GM18873 (cell line): ENCODE measurements around the gene FAP.

Experiments used
- ATAC-seq: cut with Tn5 transposase; IDR thresholded peaks from one replicate; pipeline ENCODE4 v1.9.1; 2021; ENCODE audit warnings: mild to moderate bottlenecking, moderate library complexity, moderate number of reproducible peaks; ENCODE audit not compliant: unreplicated experiment, low FRiP score

Gene FAP

DNA sequence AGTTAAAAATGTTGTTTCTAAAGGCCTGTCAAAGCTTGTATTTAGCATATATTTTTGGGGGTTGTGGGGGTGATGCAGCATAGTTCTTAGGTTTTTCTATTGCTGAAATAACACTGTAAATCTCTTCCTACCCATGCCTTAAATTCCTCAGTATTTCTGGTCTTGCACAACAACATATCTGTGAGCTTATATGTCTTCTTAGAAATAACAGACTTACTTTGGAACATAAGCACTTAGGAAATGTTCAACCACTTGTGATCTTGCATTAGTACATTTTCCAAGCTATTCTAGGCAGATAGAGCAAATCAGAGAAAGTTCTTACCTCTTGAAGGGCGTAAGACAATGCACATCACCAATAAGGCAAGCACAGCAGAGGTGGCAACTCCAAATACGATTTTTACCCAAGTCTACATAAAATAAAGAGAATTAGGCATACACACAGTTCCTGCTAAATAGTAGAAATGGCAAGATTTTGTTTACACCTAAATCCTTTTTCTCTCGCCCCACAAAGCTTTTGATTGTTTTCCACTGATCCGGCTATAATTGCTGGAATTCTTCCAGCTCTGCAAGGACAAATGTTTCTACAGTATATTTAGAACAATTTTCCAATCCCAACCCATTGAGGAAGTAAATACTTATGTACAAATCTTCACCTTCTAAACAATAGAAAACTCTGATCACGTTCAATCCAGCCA, 512 bp downstream of the FAP start:
- no peak for ATAC-seq

- no peak for ATAC-seq
These were observed 1.7 kb downstream of the FAP start for GRCh38 chr2:162241571-162241970.

- no peak for ATAC-seq
These were observed 8.4 kb downstream of the FAP start for GRCh38 chr2:162234620-162235462.

DNA sequence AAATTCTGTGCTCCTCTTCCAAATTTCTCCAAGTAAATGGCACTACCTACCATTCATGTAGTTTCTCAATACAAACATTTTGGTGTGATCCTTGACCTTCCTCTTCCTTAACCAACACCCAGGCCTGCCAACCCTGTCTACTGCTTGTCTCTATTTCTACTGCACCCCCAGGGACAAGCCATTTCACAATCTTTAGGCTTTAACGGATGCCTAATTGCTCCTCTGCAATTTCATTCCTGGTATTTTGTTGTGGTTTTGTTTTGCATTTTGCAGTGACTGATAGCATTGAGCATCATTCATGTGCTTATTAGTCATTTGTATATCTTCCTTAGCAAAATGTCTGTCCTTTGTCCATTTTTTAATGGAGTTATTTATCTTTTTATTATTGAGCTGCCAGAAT, 10.0 kb downstream of the FAP start:
- no peak for ATAC-seq

GRCh38 chr2:162232671-162233070, 10.6 kb downstream of the FAP start:
- ATAC-seq = no peak

GRCh38 chr2:162232027-162232426, 11.2 kb downstream of the FAP start:
- no peak for ATAC-seq

DNA sequence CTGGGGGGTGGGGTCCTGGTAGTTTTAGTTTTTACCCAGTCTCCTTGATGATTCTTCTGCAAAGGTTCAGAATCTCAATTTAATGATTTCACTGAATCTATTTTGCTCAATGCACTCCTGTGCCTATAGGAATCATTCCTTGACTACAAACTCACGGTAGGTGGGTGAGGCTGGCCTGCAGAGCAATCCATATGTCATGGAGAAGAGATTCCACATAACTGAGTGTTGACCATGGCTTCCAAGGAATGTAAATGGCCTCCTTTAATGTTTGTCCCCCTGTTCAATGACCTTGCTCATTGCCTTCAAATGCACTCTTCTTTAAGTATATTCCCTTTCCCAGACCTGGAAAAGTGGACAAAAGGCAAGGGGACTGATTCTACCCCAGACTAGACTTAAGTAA, 12.5 kb downstream of the FAP start:
- no peak for ATAC-seq

DNA sequence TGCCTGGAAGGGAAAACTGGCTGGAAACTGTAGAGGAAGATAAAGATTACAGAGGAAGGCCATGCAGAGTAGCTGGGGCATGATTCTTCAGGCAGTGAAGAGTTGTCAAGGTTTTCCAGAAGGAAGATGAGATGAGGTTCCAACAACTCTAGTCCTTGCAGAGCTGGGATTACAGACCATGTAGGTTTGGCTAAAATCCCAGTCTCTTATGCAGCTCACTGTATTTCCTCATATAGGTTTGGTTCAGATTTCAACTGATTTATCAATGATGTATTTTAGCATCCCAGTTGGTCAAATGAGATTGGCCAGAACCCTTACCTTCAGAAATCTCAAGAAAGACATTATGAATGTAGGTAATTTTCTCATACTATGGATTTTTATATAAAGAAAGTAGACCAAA, 16.4 kb downstream of the FAP start:
- ATAC-seq = no peak

DNA sequence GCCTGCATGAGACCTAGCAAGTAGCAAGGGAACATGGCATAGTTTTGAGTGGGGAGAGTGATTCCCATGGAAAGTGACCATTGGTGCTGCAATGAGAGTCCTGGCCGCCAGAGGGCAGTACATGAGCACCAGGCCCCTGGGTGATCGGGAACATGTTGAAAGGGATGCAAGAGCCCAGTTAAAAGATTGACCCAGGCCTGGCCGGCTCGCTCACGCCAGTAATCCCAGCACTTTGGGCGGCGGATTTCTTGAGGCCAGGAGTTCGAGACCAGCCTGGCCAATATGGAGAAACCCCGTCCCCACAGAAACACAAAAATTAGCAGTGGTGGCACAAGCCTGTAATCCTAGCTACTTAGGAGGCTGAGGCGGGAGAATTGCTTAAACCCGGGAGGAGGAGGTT, 22.2 kb downstream of the FAP start:
- ATAC-seq = peak; percentile 86

DNA sequence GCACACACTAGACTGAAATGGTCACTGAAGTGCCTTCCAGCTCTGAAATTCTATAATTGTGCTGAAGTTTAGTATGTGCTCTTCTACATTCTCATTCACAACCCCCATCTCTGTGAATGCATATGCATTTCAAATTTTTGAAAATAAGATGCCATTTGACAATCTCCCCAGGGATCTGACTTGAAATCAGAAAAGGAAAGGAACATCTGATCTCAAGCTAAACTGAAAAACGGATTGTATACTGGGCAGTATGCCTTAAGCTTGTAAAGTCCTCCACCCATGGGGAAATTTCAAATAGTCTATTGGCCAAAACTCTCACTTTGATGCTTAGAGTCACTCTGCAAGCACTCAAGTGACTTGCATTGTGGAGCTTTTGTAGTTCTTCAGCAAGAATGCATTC, 22.9 kb downstream of the FAP start:
- no peak for ATAC-seq

DNA sequence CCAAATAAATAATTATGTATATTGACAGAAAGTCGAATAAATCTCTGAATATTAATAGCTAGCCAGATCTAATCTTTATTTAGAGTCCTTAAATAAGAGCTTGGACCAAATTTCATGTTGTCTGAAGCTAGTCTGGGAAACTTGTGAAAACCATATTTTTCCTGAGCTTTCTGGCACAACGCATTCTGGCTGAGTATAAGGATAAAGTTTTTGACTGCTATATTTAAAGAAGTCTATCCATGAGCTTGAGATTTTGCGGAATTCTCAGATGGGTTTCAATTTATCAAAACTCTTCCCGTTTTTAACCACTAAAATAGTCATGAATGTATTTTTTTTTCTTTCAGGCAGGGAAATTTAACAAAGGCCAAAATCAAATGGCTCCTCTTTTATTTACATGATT, 23.8 kb downstream of the FAP start:
- ATAC-seq = no peak

GRCh38 chr2:162217598-162217997, 25.6 kb downstream of the FAP start:
- ATAC-seq = no peak

GRCh38 chr2:162215162-162215561, 28.1 kb downstream of the FAP start:
- ATAC-seq = no peak

GRCh38 chr2:162212366-162212765, 30.9 kb downstream of the FAP start:
- ATAC-seq = no peak

- ATAC-seq = no peak
These were observed 31.5 kb downstream of the FAP start for GRCh38 chr2:162211732-162212131.

GRCh38 chr2:162210385-162210784, 32.9 kb downstream of the FAP start:
- no peak for ATAC-seq

GRCh38 chr2:162202203-162202602, 41.0 kb downstream of the FAP start:
- no peak for ATAC-seq

GRCh38 chr2:162200636-162201035, 42.6 kb downstream of the FAP start:
- no peak for ATAC-seq

GRCh38 chr2:162199913-162200312, 43.3 kb downstream of the FAP start:
- ATAC-seq = no peak

GRCh38 chr2:162198239-162198638, 45.0 kb downstream of the FAP start:
- no peak for ATAC-seq

GRCh38 chr2:162197069-162197825, 46.0 kb downstream of the FAP start:
- no peak for ATAC-seq
